Gastrocnemius medialis (tissue), 4 donors: ENCODE data around the gene PIGT.

Source experiments
- POLR2A ChIP-seq, 2 donors: fragments of 450-650 bp; IDR thresholded peaks; one replicate each; pipeline ENCODE4 v1.6.1; 2017; ENCODE audit warnings: antibody characterized with exemption in 2 of 2, mild to moderate bottlenecking in 2 of 2, moderate library complexity in 2 of 2
- TF ChIP-seq, protein P1 (sequence below), 5 experiments: fragments of 450-650 bp in 3 of 5; fragments of 200-600 bp in 2 of 5; sonication (generic) in 2 of 5; IDR thresholded peaks in 4 of 5; conservative IDR thresholded peaks in 1 of 5; 1 replicate in 4 of 5; 2 replicates in 1 of 5; pipeline ENCODE4 v1.5.1; 2016 to 2019; ENCODE audit warnings: antibody characterized with exemption in 5 of 5, mild to moderate bottlenecking in 3 of 5, moderate library complexity in 3 of 5

DNA sequence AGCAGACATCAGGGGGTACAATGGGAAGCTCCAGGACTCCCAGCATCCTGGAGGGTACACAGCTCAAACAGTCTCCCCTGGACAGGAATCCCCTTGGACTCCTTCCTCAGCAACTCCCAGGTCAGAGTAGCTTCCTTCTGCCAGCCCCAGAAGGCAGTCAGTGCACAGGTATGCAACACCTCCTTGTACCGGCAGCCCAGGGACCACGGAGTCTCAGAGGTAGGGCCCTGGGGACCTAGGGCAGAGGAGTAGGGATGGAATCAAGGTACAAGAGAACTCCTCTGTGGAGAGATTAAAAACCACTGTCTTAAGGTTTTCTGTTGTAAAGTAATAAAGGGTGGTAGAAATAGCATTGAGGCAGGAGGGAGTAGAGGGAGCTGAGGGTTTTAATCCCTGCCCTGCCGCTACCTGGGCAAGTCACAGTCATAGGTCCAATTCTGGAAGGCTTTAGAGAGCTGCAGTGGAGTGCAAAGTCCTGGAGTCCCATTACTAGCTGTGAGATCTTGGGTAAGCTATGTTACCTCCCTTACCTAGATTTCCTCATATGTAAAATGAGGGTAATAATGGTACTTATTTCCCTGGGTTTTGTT lies 45.3 kb upstream of the PIGT start:
- no peak for TF ChIP-seq POLR2A (IDR thresholded peaks at IDR 0.05)
- TF ChIP-seq, protein P1, sequence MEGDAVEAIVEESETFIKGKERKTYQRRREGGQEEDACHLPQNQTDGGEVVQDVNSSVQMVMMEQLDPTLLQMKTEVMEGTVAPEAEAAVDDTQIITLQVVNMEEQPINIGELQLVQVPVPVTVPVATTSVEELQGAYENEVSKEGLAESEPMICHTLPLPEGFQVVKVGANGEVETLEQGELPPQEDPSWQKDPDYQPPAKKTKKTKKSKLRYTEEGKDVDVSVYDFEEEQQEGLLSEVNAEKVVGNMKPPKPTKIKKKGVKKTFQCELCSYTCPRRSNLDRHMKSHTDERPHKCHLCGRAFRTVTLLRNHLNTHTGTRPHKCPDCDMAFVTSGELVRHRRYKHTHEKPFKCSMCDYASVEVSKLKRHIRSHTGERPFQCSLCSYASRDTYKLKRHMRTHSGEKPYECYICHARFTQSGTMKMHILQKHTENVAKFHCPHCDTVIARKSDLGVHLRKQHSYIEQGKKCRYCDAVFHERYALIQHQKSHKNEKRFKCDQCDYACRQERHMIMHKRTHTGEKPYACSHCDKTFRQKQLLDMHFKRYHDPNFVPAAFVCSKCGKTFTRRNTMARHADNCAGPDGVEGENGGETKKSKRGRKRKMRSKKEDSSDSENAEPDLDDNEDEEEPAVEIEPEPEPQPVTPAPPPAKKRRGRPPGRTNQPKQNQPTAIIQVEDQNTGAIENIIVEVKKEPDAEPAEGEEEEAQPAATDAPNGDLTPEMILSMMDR (IDR thresholded peaks at IDR 0.05 in 4 of 5, conservative IDR thresholded peaks at IDR 0.05 in 1 of 5) = no peak
